GM21447 (cell line): ENCODE results near the gene PCDHAC1.

ENCODE experiments used
- ATAC-seq: cut with Tn5 transposase; IDR thresholded peaks from one replicate; pipeline ENCODE4 v1.9.1; 2021; ENCODE audit not compliant: unreplicated experiment

Gene PCDHAC1

GRCh38 chr5:140966293-140967225 lies 40.5 kb downstream of the PCDHAC1 start, which contains the start of gene PCDHAC2:
PCDHAC2 (plus strand) TSS chr5:140966476; CDS start chr5:140966767, 291 bp downstream.
- no peak for ATAC-seq

GRCh38 chr5:140967226-140967893 lies 41.3 kb downstream of the PCDHAC1 start:
- ATAC-seq = no peak

GRCh38 chr5:140969880-140970279 lies 43.8 kb downstream of the PCDHAC1 start:
- no peak for ATAC-seq

GRCh38 chr5:140973550-140973949 lies 47.5 kb downstream of the PCDHAC1 start:
- no peak for ATAC-seq

GRCh38 chr5:140977003-140977402 lies 50.9 kb downstream of the PCDHAC1 start:
- no peak for ATAC-seq

- ATAC-seq = no peak
Observed at GRCh38 chr5:140978260-140978659, 52.2 kb downstream of the PCDHAC1 start.

- no peak for ATAC-seq
Observed at GRCh38 chr5:140978983-140979382, 52.9 kb downstream of the PCDHAC1 start.
